Gastrocnemius medialis (tissue), 4 donors: ENCODE results near the gene TMEM54. TPM values are rescaled to one million over a fixed set of nuclear protein-coding genes. Genes with fewer than 3 reads are reported as not detected.

Source experiments
- ATAC-seq, 2 donors: fragments of 150-250 bp; one replicate each; pipeline ENCODE4 v1.9.1; 2016
- DNase-seq, 2 donors: peaks; one replicate each; pipeline ENCODE4 v3.0.0-alpha.2; 2019
- H3K27ac ChIP-seq, 4 donors: fragments of 200-600 bp; sonication (generic); 1 replicate in 1 of 4; 2 replicates in 3 of 4; pipeline ENCODE4 v1.5.1; 2016 to 2018; ENCODE audit warnings: mild to moderate bottlenecking in 2 of 4, moderate library complexity in 1 of 4
- H3K27me3 ChIP-seq, 3 donors: fragments of 200-600 bp; sonication (generic) in 2 of 3; 1 replicate in 1 of 3; 2 replicates in 2 of 3; pipeline versions ENCODE4 v1.5.1 to v1.6.0; 2016 to 2019; ENCODE audit warnings: mild to moderate bottlenecking in 1 of 3, moderate library complexity in 1 of 3
- H3K36me3 ChIP-seq, 2 donors: fragments of 200-600 bp; sonication (generic) in 1 of 2; one replicate each; pipeline ENCODE4 v1.5.1; 2017 to 2018
- H3K4me1 ChIP-seq, 2 donors: fragments of 200-600 bp; sonication (generic) in 1 of 2; one replicate each; pipeline ENCODE4 v1.5.1; 2016 to 2017; ENCODE audit warnings: mild to moderate bottlenecking in 2 of 2
- H3K4me3 ChIP-seq, 4 donors: fragments of 200-600 bp; sonication (generic) in 3 of 4; 1 replicate in 1 of 4; 2 replicates in 3 of 4; pipeline ENCODE4 v1.5.1; 2016 to 2019; ENCODE audit warnings: mild to moderate bottlenecking in 2 of 4
- H3K9me3 ChIP-seq, 3 donors: fragments of 200-600 bp; sonication (generic) in 2 of 3; 1 replicate in 1 of 3; 2 replicates in 2 of 3; pipeline ENCODE4 v1.5.1; 2016 to 2019
- CTCF ChIP-seq, 5 experiments: fragments of 450-650 bp in 3 of 5; fragments of 200-600 bp in 2 of 5; sonication (generic) in 2 of 5; IDR thresholded peaks in 4 of 5; conservative IDR thresholded peaks in 1 of 5; 1 replicate in 4 of 5; 2 replicates in 1 of 5; pipeline ENCODE4 v1.5.1; 2016 to 2019; ENCODE audit warnings: antibody characterized with exemption in 5 of 5, mild to moderate bottlenecking in 3 of 5, moderate library complexity in 3 of 5
- POLR2A ChIP-seq, 2 donors: fragments of 450-650 bp; IDR thresholded peaks; one replicate each; pipeline ENCODE4 v1.6.1; 2017; ENCODE audit warnings: antibody characterized with exemption in 2 of 2, mild to moderate bottlenecking in 2 of 2, moderate library complexity in 2 of 2
- in situ Hi-C, 4 donors: fragments of 200-750 bp; cut with MboI; loops; one replicate each; pipeline versions ENCODE4 v1.15.0 to v1.8.0; 2017; ENCODE audit warnings: low sequenced_read_pairs in 4 of 4
- intact Hi-C: fragments of 100-400 bp; cut with DNase I; formaldehyde crosslinking; loops from one replicate; pipeline ENCODE4 v1.15.1; 2023; ENCODE audit warnings: low total_unique reads
- total RNA-seq, 4 donors: library from RNA; depleted of rRNA; stranded (reverse); fragments of >200 nt; gene quantifications; one replicate each; pipeline versions ENCODE4 v1.1.0 to v1.2.3, GENCODE V29; 2016

The TMEM54 gene
- total RNA-seq, 4 donors from 2014 or later, result 4.0 to 7.0 (median 4.8) TPM

- ATAC-seq (no peak), DNase-seq (no peak)
- TF ChIP-seq CTCF (IDR thresholded peaks at IDR 0.05 in 4 of 5, conservative IDR thresholded peaks at IDR 0.05 in 1 of 5), result no peak
- Histone ChIP-seq H3K27ac (no peak overlapping the region), H3K27me3 (no peaks in the 10 kb centered on the region), H3K4me1 (peaks cover 16 to 18% of the 10 kb centered on the region in 2 donors), H3K4me3 (no peak overlapping the region), H3K9me3 (no peaks in the 10 kb centered on the region), H3K36me3 (peaks cover 5 to 47% of the 10 kb centered on the region in 2 donors)
- in situ Hi-C loops, result no loop called here
- intact Hi-C loops, result loop anchor here (5.0 kb wide), 1 partner anchor 59 kb away; no protein-coding TSS in a partner anchor
Observed at GRCh38 chr1:32947669-32948389, 46.6 kb upstream of the TMEM54 start.

- Histone ChIP-seq H3K9me3 (no peaks in the 10 kb centered on the region), H3K4me1 (peaks cover 16 to 18% of the 10 kb centered on the region in 2 donors), H3K27ac (no peak overlapping the region), H3K4me3 (no peak overlapping the region), H3K36me3 (peaks cover 5 to 61% of the 10 kb centered on the region in 2 donors), H3K27me3 (no peaks in the 10 kb centered on the region)
- TF ChIP-seq CTCF (IDR thresholded peaks at IDR 0.05 in 4 of 5, conservative IDR thresholded peaks at IDR 0.05 in 1 of 5) (no peak), POLR2A (IDR thresholded peaks at IDR 0.05) (no peak)
- DNase-seq, result no peak
- no peak for ATAC-seq
- intact Hi-C loops, result loop anchor here (5.0 kb wide), 1 partner anchor 61 kb away; no protein-coding TSS in a partner anchor
- in situ Hi-C loops, result no loop called here
Observed at GRCh38 chr1:32946413-32946812, 45.2 kb upstream of the TMEM54 start.

- Histone ChIP-seq H3K4me1 (peaks cover 10 to 13% of the 10 kb centered on the region in 2 donors), H3K27me3 (no peaks in the 10 kb centered on the region), H3K27ac (no peak overlapping the region), H3K9me3 (no peaks in the 10 kb centered on the region), H3K4me3 (no peak overlapping the region), H3K36me3 (peaks cover 5 to 76% of the 10 kb centered on the region in 2 donors)
- intact Hi-C loops, result no loop called here
- no peak for ATAC-seq
- DNase-seq, result no peak
- TF ChIP-seq POLR2A (IDR thresholded peaks at IDR 0.05) (no peak), CTCF (IDR thresholded peaks at IDR 0.05 in 4 of 5, conservative IDR thresholded peaks at IDR 0.05 in 1 of 5) (no peak)
- in situ Hi-C loops, result no loop called here
Observed at GRCh38 chr1:32944180-32944579, 43.0 kb upstream of the TMEM54 start.

DNA sequence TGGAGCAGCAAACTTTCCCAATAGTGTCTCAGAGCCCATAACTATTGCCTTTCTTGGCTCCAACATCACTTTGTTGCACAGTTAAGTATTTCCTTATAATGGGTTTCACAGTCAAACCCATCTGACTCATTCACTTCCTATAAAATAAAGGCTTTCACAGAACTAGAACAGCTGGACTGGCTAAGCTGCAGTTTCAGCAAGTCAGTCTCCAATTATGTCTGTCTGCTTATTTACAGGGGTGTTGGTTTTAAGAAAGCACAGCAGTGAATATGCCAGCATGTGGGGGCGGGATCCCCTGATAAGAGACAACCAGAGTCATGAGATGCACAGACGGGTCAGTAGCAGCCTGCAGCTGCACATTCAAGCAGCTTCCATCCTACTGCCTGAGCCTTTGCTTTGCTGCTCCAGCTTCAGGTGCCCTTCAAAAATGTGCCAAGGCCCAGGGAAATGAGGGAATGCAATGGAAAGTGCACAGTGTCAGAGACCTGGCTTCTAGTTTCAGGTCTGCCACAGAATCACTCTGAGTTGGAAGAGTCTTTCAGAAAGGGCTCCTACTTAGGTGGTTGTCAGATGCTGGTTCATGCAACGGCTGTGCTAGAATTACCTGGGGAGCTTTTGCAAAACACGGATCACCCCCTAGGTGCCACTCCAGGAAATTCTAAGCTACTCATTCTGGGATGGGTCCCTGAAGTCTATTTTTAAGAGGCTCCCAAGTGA is 38.6 kb upstream of the TMEM54 start:
- Histone ChIP-seq H3K27me3 (no peaks in the 10 kb centered on the region), H3K27ac (no peak overlapping the region), H3K4me3 (no peak overlapping the region), H3K9me3 (no peaks in the 10 kb centered on the region), H3K4me1 (peaks cover 4 to 6% of the 10 kb centered on the region in 2 donors), H3K36me3 (peaks cover 0 to 75% of the 10 kb centered on the region in 2 donors)
- in situ Hi-C loops, result loop anchor here in 3 of 4 donors (5.0 to 10.0 kb wide), 5 partner anchors 65 to 145 kb away; partner anchors contain the start of gene AZIN2 (in 2 of the 3)
- TF ChIP-seq CTCF (IDR thresholded peaks at IDR 0.05 in 4 of 5, conservative IDR thresholded peaks at IDR 0.05 in 1 of 5) (no peak), POLR2A (IDR thresholded peaks at IDR 0.05) (no peak)
- DNase-seq, result no peak
- ATAC-seq, result no peak
- intact Hi-C loops, result no loop called here
